Measurements from ENCODE around the gene METRN.

Gene METRN

GRCh38 chr16:677316-678190 lies 37.4 kb upstream of the METRN start:
- TF ChIP-seq, protein P1, sequence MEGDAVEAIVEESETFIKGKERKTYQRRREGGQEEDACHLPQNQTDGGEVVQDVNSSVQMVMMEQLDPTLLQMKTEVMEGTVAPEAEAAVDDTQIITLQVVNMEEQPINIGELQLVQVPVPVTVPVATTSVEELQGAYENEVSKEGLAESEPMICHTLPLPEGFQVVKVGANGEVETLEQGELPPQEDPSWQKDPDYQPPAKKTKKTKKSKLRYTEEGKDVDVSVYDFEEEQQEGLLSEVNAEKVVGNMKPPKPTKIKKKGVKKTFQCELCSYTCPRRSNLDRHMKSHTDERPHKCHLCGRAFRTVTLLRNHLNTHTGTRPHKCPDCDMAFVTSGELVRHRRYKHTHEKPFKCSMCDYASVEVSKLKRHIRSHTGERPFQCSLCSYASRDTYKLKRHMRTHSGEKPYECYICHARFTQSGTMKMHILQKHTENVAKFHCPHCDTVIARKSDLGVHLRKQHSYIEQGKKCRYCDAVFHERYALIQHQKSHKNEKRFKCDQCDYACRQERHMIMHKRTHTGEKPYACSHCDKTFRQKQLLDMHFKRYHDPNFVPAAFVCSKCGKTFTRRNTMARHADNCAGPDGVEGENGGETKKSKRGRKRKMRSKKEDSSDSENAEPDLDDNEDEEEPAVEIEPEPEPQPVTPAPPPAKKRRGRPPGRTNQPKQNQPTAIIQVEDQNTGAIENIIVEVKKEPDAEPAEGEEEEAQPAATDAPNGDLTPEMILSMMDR (IDR thresholded peaks at IDR 0.05; ENCODE audit: low read depth, low read length, missing control alignments): no peak
- no peak for DNase-seq (ENCODE audit: low read depth)
- in situ Hi-C loops (cut with HindIII; ENCODE audit: low sequenced_read_pairs): no loop called here
- no peak overlapping the region for H3K4me3 ChIP-seq (ENCODE audit: low read depth, low read length)

DNA sequence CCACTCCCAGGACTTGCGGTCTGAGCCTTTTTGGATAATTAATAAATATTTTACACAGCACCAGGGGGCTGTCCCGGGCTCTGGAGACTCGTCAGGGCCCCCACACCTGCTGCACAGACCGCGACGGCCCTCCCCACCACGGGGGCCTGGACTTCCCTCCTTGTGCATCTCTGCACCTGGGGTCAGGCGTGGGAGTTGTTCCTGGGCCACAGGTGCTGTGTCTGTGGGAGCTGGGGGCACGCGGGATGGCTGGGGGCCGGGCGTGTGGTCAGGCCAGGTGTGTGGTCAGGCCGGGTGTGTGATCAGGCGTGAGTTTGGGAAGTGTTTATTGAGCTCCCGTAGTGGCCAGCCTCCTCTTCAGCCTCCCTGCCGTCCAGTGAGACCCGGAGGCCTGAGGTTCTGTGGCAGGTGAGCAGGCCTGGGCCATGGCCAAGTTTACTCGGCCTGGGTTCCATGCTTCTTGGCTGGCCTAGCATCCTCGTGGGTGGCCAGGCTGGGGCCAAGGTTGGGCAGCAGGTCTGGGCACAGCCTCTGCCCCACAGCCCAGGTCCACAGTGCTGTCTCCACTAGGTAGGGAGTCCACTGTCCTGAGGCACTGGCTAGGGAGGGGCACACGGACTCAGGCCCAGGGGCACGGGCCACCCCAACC lies 36.6 kb upstream of the METRN start:
- no peak for DNase-seq (ENCODE audit: low read depth)
- in situ Hi-C loops (cut with HindIII; ENCODE audit: low sequenced_read_pairs): no loop called here
- H3K4me3 ChIP-seq (ENCODE audit: low read depth, low read length): no peak overlapping the region
- TF ChIP-seq, protein P1 (IDR thresholded peaks at IDR 0.05; ENCODE audit: low read depth, low read length, missing control alignments): no peak

DNA sequence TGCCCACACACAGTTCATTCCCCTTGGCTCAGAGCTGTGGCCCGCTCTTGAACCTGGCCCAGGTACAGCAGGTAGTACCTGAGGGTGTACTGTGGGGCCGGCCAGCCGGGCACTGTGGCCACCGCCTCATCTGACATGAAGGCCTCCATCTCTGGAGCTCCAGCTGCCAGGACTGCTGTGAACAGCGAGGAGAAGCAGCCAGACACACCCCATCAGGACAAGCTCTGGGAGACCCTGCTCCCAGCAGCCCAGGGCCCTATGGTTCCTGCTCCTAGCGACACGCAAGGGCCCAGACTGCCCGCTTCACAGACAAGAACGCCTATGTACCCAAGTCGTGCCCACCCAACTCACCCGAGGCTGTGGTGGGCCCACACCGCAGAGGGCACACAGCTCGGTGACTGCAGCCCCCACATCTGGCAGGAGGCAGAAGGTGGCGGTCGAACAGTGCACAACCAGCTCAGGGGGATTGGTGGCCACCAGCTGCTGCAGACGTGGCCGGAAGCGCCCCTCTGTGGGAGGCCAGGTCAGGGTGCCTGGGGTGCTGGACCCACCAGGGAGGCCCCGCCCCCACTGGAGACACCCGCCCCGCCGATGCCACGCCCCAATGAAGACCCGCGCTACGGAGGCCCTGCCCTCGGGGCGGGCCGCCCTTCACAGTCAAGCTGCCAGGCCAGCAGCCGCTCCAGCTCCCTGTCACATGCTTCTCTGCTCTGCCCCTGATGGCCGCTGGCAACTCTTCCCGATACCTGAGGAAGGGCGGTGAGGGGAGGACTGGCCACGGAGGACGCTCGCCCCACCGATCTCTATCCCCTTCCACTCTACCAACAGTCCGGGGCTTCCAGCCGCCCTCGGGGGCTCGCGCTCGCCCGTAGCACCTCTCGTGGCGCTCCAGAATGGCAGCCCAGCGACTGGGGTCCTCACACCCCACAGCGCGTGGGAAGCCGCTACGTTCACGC lies 35.8 kb upstream of the METRN start:
- H3K4me3 ChIP-seq (ENCODE audit: low read depth, low read length): peak overlapping the region; percentile 35
- in situ Hi-C loops (cut with HindIII; ENCODE audit: low sequenced_read_pairs): no loop called here
- DNase-seq (ENCODE audit: low read depth): no peak
- TF ChIP-seq, protein P1 (IDR thresholded peaks at IDR 0.05; ENCODE audit: low read depth, low read length, missing control alignments): no peak

DNA sequence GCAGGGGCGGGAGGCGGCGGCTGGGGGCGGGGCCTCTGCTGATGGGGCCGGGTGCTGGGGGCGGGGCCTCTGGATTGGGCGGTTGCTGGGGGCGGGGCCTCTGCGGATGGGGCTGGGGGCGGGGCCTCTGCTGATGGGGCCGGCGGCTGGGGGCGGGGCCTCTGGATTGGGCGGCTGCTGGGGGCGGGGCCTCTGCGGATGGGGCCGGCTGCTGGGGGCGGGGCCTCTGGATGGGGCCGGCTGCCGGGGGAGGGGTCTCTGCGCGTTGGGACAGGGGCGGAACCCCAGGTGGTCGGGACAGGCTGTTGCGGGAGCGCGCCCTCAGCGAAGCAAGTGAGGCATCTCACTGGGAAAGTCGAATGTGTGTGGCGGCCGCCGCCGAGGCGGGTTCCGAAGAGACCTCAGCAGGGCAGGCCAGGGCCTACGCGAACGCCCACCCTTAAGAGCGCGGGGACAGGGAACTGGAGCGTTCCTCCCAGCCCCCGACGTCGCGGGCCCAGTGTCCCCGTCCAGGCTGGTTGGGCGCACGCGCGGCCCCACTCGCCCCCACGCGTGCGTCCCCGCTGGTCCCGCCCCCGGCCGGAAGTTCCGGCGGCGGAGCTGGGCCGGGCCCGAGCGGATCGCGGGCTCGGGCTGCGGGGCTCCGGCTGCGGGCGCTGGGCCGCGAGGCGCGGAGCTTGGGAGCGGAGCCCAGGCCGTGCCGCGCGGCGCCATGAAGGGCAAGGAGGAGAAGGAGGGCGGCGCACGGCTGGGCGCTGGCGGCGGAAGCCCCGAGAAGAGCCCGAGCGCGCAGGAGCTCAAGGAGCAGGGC lies 34.9 kb upstream of the METRN start, which contains the start of gene STUB1:
Gene STUB1, plus strand, starts transcription at position 597 of the 811 bp plus-strand sequence. Its CDS starts 116 bp downstream, at position 713.
- H3K4me3 ChIP-seq (ENCODE audit: low read depth, low read length): peak within 1 kb of the TSS; percentile 55
- TF ChIP-seq, protein P1 (IDR thresholded peaks at IDR 0.05; ENCODE audit: low read depth, low read length, missing control alignments): no peak
- DNase-seq (ENCODE audit: low read depth): peak; percentile 50
- in situ Hi-C loops (cut with HindIII; ENCODE audit: low sequenced_read_pairs): no loop called here

- in situ Hi-C loops (cut with HindIII; ENCODE audit: low sequenced_read_pairs): no loop called here
- TF ChIP-seq, protein P1 (IDR thresholded peaks at IDR 0.05; ENCODE audit: low read depth, low read length, missing control alignments): no peak
- no peak for DNase-seq (ENCODE audit: low read depth)
- H3K4me3 ChIP-seq (ENCODE audit: low read depth, low read length): peak overlapping the region; percentile 55
Measured at GRCh38 chr16:680625-680945, 34.3 kb upstream of the METRN start.
